Measurements from ENCODE around the gene MT1G.
"Not testable (repeated sequence)": the region's sequence is repeated elsewhere in the genome, so short reads cannot be mapped to it uniquely, and the experiment has no call there.

The MT1G gene

DNA sequence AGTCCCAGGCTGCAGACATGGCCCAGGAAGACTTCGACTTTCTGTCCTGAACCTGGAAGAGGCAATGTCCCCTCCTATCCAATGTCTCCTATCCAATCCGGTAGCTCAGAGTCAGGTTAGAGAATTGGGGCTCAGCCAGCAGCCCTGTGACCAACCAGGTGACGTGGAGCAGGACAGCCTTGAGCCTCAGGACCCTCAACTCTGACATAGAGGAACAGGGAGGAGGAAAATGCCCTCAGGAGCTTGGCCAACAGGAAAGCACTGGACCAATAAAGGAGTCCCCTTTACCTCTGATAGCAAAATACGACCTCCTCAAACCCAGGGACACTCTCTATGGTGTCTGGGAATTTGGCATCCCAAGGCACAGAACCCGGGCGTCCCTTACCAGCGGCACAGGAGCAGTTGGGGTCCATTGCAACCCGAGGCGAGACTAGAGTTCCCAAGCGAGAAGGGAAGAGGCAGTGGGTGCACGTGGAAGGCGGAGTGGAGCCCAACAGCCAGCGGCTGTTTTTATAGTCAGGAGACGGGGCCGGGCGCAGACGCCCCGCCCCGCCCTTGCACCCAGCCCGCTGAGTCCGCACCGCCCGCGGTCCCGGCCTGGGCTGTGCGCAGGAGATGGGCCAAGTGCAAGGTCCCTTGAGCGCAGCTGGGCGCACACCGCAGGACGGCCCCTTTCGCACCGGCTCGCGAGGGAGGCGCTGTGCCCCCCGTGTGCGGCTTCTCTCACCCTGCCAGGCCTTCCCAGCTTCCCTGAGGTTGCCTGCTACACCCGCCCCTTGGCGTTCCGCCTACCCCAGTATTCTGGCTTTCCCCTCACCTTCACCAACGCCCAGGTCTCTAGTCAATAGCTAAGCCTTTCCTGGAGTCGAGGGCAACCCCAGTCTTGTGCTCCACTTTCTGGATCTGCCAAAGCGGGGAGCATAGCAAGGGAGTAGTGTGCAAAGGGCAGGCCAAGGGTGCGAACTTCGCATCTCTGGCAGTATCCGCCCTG, at the start of gene MT1G:
MT1G (minus strand) TSS at position 485 of the 991 bp plus-strand sequence; CDS start at position 413, 72 bp downstream.
- peak in 1 of 2 donors; percentile 29 for DNase-seq (ENCODE audit: low read depth in 2 of 2)

DNA sequence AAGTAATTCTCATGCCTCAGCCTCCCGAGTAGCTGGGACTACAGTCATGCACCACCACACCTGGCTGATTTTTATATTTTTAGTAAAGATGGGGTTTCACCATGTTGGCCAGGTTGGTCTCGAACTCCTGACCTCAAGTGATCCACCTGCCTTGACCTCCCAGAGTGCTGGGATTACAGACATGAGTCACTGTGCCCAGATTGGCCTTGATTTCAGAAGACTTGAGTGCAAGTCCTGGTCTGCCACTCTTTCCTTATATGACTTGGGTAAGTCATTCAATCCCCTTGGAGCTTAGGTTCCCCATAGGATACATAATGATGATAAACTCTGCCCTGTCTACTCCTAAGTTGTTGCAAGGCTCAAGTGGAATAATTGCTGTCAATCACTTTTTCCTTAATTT, 49.7 kb upstream of the MT1G start:
- not testable (repeated sequence) for DNase-seq (ENCODE audit: low read depth in 2 of 2)

DNA sequence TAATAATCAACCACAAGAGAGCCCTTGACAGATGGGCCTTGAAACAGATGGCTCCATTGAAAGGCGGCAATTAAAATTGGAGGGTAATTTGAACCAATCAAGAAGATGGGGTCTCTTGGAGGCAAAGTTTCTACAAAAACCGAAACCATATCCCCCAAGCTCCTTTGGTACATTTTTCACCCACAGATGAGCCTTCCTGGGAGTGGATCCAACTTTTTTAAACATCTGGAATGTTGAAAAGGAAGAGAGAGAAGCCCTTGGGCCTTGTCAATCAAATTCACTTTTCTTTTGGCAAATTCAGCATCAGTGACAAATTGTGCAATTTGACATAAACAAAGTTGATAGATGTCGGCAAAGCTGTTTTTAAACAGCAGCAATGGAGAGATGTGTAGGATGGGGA, 48.9 kb upstream of the MT1G start:
- DNase-seq (ENCODE audit: low read depth in 2 of 2) = no peak

DNA sequence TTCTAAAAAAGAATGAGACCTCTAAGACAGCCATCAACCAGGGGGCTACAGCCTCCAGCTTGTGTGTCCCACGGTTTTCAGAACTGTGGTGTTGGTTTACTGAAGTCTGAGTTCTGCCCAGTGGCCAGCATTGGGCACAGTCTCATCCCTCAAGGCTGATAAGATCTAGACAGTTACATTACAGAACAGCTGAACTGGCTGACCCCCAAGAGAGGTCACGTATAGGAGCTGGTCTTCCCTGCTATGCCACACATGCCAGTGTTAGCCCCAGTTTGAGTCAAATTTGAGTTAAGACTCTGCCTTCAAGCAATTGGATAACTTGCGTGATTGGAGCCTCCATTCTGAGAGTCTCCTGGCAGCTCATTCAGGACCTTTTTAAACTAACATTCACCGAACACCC, 47.3 kb upstream of the MT1G start:
- no peak for DNase-seq (ENCODE audit: low read depth in 2 of 2)

DNA sequence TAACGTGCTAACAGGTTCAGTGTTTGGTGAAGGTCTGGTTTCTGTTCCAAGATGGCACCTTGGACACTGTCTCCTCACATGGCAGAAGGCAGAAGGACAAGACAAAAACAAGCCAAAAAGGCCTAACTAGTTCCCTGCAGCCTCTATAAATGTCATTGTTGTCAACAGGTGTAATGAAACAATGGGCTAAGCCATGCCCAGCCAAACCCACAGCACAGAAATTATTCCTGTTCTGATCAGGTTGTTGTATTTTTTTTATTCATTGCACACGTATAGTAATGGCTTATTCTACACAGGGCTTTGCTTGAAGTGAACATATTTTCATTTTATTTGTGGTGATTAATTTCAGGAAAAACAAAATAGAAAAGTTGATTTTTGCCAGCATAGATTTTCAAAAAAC, 45.9 kb upstream of the MT1G start:
- DNase-seq (ENCODE audit: low read depth in 2 of 2) = no peak

DNA sequence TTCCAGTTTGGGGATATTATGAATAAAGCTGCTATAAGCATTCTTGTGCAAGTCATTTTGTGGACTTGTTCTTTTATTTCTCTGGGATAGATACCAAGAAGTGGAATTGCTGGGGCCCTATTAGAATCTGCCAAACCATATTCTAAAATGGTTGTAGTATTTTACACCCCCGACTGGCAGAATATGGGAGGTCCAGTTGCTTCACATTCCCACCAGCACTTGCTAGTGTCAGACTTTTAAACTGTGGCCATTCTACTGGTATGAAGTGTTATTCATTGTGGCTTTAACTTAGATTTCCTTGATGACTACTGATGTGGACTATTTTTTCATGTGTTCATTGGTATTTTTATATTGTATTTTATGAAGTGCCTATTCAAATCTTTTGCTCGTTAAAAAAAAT, 44.0 kb upstream of the MT1G start:
- no peak for DNase-seq (ENCODE audit: low read depth in 2 of 2)

DNA sequence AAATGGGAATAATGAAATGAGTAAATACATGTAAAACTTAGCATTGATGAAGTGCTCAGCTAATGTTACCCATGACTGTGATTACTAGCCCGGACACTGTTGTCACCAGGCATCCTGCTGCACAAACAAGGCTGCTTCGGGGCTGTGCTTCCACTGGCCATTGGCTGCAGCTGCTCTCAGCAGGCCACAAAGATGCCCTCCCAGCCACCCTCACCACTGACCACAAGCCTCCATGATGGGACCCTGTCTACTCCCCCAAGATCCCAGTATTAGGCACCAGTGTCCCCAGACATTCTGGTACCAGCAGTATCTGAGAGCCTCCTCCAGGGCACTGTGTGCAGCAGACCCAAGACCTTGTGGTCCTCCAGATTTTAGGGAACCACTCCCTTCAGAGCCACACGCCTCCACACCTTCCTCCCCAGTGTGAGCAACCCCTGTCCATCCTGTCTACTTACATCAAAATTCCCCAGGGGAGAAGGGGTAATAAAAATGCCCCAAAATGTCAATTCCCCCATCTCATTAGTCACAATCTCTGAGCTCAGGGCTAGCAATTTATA, 42.4 kb upstream of the MT1G start:
- DNase-seq (ENCODE audit: low read depth in 2 of 2) = no peak

DNA sequence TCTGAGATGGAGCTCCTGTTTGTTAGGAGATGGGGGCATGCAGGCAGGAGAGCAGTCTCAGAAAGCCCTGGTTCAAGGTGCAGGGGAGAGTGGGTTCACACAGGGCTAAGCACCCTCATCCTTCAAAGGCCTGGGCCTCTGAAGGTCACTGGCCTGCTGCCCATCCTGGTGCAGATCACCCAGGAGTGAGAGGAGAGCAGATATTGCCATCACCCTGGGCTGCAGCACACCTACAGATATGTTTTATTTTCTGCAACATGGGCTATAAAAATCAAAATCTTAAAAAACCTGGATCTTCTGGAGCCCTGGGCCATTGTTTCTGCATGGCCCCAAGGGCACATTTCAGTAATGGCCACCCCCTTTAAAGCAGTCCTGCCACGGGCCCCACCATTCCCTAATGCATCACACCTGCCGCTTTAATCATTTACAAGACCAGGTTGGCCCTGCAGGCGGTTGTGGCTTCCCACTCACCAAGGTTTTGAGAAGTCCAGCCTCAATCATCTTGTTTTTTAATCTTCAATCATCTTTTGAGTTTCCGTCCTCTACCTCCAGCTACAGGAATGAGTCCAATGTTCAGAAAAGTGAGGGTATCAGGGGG, 41.7 kb upstream of the MT1G start:
- DNase-seq (ENCODE audit: low read depth in 2 of 2) = no peak

DNA sequence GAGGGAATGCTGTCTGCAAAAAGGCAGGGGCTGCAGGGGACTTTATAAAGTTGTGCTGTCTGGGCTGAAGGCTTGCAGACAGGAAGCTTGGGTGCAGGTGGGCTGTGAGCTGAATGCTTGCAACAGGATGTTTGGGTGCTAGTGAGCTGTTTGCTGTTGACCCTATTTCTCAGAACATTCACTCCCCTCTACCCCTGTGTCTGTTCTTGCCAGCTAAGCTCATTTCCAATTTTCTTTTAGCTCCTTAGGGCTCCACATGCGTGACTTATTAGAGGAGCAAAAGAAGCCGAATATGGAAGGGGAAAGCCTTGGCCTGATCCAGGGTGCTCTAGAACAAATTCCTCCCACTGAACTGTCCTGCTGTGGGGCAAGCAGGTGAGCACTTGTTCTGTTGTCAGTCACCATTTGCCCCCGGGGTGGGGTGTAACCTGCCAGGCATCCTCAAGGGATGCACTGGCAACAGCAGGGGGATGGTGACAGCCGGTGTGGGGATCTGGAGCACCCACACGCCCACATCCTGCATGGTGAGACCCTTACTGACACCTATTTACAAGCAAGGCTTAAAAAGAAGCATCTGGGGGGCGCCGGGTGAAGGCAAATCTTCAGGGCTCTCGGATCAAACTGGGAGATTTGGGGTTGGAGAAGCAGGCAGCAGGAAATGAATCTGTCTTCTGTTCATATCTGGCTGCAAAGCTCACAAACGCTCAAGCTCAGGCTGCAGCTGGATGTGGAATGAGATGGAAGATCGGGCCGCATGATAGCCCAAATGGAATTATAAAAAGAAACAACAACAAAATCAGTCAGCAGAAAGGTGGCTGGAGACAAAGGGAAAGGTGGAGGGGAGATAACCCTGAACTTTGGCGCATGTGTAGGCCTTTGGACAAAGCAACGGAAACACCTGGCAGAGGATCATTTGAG, 40.9 kb upstream of the MT1G start:
- DNase-seq (ENCODE audit: low read depth in 2 of 2) = no peak

DNA sequence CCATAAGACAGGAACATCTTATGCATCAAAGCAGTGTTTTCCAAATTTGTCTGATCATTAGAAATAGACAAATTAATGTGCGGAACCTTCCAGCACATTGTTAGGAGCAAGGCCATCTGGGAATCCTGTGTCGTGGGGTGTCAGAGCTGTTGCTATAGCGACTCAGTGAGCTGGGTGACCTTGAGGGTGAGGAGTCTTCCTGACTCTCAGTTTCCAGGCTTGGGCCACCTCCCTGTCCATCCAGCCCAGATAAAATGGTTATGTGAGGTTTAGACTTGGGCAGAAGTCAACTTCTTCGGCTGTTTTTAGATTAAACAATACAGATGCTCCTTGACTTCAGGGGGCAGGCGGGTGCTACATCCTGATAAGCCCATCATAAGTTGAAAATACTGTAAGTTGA, 35.0 kb upstream of the MT1G start:
- DNase-seq (ENCODE audit: low read depth in 2 of 2) = no peak

DNA sequence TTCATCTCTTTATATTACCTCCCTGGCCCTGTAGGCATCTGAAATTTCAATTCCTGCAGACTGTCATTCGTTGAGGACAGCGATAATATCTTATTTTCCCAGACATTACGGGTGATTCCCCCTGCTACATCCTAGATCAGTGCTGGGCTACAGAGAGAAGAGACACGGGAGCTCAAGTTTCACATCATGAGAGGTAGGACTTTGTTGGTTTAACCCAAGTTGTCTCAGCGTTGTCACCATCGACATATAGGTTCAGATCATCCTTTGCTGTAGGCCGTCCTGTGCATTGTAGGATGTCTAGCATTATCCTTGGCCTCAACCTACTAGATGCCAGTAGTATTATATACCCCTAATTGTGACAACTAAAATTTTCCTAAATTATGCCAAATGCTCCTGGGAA, 33.7 kb upstream of the MT1G start:
- DNase-seq (ENCODE audit: low read depth in 2 of 2) = no peak

DNA sequence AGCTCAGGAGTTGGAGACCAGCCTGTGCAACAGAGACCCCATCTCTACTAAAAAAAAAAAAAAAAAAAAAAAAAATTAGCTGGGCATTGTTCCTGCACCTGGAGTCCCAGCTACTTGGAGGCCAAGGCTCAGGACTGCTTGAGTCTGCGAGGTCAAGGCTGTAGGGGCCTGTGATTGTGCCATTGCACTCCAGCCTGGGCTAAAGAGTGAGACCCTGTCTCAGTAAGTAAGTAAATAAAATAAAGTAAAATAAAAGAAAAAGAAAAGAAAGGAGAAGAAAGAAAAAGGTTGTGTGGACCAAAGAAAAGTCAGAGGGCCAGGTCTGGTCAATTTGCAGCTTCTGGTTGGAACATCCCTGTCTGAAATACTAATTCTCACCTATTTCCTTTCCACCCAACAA, 32.8 kb upstream of the MT1G start:
- DNase-seq (ENCODE audit: low read depth in 2 of 2) = no peak

DNA sequence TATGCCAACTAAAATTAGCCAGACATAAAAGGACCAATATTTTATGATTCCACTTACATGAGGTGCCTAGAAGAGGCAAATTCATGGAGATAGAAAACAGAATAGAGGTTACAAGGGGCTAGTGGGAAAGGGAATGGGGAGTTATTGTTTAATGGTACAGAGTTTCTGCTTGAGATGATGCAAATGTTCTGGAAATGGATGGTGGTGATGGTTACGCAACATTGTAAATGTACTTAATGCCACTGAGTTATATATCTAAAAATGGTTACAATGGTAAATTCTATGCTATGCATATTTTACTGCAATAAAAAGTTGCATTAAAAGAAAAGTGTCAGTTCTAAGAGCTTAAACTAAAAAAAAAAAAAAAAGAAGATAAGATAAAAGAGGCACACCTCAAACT, 32.3 kb upstream of the MT1G start:
- no peak for DNase-seq (ENCODE audit: low read depth in 2 of 2)

DNA sequence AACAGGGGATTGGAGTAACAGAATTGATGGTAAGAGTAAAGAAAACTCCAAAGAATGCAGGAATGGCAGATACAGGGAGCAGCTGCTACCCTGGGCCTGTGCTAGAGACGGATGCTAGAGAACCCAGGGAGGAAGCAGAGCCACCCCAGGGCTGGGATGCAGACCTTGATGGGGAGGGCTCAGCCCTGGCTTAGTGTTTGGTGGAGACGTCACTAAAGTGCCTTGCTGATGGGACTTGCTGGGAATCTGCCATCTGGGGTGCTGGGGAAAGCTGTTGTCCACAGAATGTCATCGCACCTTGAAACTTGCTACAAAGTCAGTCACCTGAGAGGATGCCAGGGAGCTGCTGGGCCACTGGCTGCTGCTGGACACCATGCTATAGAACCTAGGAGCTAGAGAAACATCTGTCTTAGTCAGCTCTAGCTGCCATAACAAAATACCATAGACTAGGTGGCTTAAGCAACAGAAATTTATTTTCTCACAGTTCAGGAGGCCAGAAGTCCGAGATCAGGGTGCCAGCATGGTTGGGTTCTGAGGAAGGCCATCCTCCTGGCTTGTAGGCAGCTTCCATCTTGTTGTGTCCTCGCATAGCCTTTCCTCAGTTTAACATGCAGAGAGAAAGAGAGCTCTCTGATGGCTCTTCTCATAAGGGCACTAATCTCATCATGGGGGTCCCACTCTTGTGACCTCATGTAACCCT, 29.7 kb upstream of the MT1G start:
- DNase-seq (ENCODE audit: low read depth in 2 of 2) = no peak

DNA sequence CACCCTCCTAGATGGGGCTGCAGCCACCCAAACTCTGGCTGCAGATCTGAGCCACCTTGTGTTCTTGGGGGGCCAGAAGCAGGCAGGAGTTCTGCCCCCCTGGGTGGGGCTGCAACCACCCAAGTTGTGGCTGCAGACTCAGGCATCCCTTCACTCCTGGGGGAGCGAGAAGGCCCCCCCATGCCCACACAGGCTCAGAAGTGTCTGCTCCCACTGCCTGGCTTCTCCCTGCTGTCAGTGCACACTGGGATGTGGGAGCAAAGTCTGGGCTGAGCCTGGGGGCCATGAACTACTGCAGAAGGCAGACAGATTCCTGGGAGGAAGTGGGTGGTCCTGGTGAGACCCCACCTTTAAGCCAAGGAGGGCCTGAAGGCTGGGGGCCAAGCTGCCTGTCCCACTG, 27.4 kb upstream of the MT1G start:
- no peak for DNase-seq (ENCODE audit: low read depth in 2 of 2)

DNA sequence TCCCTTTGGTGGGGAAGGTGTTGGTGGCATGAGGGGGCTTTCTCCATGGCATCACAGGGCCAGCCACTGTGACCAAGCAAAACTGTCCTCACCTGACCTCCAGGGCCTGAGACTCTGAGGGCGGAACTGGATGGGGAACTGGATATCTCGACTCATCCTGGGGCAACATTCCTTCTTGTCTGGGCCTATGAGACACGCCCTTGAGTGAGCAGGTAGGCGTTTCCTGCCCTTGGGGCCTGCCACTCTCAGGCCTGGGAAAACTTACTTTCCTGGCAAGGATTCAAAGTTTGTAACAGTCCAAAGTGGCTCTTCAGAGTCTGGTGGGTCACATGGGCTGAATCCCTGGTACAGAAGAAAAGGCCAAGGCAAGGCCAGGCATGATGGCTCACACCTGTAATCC, 24.0 kb upstream of the MT1G start:
- no peak for DNase-seq (ENCODE audit: low read depth in 2 of 2)

DNA sequence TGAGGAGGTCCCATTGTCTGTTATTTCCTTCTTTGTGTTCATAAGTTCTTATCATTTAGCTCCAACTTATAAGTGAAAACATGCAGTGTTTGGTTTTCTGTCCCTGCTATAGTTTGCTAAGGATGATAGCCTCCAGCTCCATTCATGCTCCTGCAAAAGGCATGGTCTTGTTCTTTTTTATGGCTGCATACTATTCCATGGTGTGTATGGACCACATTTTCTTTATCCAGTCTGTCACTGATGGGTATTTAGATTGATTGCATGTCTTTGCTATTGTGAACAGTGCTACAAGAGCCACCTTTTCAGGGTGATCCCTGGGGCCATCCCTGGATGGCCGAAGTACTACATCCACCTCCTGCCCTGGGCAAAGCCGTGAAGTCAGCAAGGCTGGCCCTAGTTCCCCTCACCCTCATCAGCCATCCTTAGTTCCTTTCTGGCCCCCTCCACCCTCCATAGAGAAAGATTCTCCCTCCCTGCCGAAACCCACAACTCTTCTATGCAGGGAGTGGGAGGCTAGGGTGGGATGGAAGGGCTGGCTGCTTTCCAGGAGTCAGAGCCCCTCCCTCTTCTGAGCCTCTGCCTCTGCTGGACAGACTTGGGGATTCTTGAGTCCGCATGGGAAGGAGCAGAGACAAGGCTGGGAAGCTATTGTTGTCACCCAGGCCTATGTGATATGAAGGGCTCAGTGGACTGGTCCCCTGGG, 22.7 kb upstream of the MT1G start:
- no peak for DNase-seq (ENCODE audit: low read depth in 2 of 2)

DNA sequence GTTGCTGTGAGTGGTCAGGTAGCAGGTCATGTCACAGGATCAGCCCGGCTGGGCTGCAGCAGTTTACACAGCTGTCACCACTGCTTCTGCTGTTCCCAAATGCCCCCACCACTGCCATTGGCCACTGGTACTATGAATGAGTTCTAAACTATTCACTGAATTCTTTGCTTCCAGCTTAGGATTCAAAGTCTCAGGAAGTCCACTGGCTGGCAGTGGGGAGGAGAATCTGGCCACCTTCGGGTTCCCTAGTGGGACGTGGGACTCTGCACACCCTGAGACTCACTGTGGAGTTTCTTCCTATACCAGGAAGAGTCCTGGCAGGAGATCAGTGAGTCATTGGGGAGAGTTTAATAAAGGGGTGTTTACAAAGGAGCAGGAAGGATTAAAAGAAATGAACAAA, 21.3 kb upstream of the MT1G start:
- DNase-seq (ENCODE audit: low read depth in 2 of 2) = no peak

DNA sequence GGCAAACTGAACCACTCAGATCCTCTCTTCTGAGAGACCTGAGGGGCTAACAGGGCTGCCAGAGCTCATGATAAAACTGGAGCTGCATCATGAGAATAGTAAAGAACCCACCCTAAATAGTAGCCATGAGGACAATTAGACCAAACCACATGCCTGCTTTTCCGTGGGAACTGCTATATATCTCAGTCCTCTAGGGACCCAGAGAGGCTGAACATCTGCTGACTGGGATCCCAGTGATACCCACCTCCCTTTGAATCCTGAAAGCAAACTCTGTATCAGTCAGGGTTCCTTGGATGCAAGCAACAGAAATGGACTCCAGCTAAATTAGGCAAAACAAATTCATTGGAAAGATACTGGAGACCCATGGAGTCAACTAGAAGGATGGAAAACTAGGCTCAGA, 20.9 kb upstream of the MT1G start:
- DNase-seq (ENCODE audit: low read depth in 2 of 2) = no peak

DNA sequence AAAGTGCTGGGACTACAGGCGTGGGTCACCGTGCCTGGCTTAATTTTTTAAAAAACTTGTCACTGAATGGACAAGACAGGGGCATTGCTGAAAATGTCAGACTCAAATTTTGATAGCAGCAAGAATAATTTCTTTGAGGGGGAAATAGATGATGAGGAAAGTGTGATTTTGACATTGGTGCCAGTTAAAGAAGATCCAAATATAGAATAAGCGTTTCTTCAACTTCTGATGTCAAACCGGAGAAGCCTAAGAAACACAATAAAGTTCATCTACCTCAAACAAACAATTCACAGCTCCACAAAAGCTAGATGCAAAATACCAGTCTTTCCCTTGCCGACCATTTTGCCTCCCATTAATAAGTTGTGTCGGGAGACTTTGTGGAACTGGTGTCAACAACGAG, 18.9 kb upstream of the MT1G start:
- no peak for DNase-seq (ENCODE audit: low read depth in 2 of 2)
